Activated CD4-positive, alpha-beta T cell treated with anti-CD3 and anti-CD28 coated beads, Interleukin-2, amount 50 U/mL, for 48 hours (primary cell): ENCODE data around the gene TTC7B.

ENCODE experiments used
- DNase-seq, 2 experiments: peaks; one replicate each; pipeline ENCODE4 v3.0.0-alpha.2; 2020

The TTC7B gene

GRCh38 chr14:90733139-90733808 lies 83.0 kb downstream of the TTC7B start:
- DNase-seq, result no peak

DNA sequence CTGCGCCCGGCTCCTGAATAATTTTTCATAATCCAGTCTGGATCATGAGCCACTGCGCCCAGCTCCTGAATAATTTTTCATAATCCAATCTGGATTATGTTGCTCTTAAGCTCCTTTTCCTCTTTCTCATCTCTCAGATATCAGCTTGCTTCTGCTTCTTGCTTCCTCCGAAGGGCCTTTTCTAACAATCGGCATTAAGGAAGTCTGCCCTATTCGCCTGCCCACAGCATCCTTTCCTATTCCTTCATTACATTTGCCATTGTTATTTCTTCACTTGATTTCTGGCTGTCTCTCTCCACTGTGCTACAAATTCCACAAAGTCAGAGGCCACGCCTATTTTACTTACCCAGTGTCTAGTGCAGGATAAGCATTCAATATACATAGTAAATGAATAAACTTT lies 83.5 kb downstream of the TTC7B start:
- no peak for DNase-seq

DNA sequence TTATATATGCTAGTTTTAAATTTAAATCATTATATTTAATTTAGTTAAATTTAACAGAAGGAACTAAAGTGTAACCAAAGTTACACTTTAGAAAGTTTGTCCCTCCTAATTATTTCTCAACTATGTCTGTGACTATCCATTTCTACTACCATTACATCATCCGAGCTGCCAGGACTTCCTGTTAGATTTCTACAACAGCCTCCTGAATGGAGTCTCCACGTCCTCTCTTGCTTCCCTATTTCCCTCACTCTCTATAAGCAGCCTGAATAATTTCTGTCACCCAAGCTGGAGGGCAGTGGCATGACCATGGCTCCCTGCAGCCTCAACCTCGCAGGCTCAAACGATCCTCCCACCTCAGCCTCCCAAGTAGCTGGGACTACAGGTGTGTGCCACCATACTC lies 84.1 kb downstream of the TTC7B start:
- DNase-seq, result no peak

DNA sequence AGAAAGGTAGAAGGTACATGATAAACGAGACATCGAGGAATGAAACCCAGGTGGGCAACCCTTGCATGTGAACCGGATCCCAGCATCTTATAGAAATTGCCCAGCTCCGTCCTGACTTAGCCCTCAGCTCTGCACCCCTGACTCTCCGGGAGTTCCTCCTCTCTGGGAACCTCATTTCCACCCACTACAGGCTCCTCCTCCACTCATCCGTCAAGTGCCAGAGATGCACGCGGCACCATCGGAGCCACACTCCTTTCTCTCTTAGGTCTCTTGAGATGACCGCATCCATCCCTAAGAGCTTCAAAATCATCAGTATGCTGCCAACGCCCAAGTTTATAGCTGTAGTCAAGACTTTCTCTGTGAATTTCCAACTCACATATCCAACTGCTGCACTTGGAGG lies 84.7 kb downstream of the TTC7B start:
- DNase-seq, result no peak

DNA sequence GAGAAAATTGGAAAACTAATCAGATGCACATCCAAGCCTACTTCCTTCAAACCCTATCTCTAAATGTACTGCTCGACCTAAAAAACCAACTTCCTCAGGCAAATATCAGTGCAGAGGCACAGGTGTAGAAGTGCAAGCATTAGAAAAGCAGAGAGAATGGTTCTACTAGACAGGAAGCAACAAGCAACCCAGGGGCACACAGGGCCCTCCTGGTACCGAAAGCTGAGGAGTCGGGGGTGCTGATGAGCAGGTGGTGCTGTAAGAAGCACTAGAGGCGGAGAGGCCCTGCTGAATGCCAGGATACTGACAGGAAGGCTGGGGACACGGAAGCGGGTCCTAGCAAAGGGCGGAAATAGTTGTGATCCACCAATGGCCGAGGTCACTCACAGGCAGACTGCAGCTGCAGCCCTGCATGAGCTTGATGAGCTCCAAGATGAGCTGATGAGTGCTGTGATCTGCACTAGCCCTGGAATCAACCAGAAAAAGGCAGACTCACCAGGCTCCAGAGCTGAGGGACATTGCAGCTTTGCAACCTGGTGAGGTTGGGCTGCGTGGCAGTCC lies 85.9 kb downstream of the TTC7B start:
- DNase-seq, result no peak

DNA sequence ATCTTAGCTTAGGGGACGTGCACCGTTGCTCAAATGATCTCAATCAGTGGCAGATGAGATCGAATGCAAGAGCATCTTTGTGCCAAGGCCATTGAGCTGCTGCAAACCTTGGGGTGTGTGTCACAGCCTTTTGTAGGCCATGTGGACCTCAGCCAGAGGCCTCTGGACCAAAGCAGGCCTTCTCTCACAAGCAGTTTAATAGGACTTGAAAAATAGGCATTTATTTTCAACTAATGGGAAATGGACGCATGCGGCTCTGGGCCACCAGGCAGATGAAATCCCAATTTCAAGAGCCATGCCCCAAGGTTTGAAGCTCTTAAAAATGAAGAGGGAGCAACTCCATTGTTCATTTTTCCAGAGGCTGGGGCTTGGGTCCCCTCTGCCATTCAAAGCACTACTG lies 87.3 kb downstream of the TTC7B start:
- no peak for DNase-seq

DNA sequence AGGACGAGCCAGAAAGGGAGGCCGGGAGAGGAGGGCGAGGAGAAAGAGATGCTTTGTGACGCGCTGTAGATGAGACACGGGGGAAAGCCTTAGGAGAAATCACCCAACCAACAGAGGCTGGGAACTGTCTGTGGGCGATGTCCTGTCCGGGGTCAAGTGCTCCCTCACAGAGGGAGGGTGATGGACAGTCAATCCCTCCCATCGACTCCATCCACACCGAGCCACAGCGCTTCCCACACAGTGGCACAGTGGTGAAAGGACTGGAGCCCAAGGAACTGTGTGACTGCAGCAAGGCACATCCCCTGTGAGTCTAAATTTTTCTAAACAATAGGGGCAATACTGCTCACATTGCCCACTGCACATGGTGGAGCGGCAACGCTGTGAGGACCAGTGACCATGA lies 89.1 kb downstream of the TTC7B start:
- no peak for DNase-seq

GRCh38 chr14:90726656-90727055 lies 89.6 kb downstream of the TTC7B start:
- DNase-seq, result no peak

DNA sequence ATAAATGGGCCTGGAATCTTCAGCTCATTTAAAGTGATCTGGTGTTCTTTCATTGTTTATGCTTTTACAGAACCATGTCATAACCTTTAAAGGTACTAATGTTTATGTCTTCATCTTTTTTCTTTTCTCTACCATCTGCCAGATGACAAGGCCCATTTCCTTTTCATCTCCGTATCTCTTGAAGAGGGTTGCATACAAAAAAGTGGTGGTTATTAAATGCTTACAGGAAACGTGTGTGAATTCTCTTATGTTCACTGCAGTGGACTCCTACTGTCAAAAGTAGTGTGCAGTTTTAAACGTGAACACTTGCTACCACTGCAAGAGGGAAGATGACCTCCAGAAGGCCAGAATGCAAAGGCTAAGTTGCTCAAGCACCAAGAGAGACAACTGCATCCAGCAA lies 91.4 kb downstream of the TTC7B start:
- DNase-seq, result no peak

DNA sequence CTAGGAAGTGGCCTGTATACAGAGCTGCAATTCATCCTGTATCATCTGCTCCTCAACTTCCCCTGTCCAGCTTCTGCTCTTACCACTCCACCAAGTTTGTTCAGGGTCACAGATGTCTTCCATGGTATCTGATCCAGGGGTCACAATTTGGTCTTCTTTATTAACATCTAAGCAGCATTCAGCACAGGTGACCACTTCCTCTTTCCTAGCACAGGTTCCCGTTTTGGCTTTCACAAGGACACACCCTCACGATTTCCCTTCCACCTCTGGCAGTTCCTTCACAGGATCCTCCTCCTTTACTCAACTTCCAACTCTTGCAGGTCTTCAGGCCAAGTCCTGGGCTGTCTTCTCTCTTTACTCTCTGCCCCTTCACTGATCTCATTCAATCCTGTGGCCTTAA lies 93.6 kb downstream of the TTC7B start:
- no peak for DNase-seq

DNA sequence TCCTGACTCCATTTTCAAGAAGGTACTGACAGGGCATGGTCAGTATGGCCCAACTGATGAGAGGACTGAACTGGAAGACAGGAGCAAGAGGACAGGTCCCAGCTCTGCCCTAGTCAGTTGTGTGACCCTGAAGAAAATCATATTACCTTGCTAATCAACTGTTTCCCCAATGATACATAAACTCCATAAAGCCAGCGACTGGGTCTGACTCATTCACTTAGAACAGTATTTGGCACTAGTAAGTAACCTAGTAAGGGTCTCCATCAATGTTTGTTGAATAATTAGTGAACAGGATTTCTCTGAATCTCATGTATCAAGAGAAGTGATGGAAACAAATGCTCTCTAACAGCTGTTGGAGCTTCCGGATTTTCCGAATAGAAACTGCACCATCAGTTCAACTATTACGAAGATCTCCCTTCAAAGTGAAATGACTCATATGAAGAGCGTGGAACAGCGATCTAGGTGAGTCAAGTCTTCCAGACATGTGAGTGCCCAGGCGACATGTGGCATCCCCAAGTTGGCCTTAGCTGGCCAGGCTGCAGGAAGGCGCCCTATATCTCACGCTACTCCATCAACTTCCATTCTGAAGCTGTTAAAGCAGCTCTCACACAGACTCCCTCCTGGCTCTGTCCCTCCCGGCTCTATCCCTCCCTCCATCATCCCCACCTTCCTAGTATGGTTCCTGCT lies 94.5 kb downstream of the TTC7B start:
- peak in 1 of 2 experiments; percentile 18 for DNase-seq

DNA sequence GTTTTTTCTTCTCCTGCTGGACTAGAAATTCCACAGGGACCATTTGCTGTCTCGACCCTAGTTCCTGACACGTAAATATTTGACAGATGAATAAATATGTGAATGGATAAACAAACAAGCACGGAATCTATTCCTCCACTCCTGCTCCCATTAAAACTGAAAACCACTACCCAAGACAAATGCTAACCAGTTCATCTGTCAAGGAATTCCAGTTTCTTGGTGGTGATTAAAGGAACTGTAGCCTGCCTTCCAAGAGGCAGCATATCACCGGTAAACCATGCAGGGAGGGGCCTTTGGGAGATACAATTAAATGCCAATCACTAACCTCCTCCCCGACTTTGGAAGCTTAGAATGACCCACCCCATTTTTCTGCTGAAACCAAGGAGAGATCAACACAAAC lies 95.4 kb downstream of the TTC7B start:
- no peak for DNase-seq

DNA sequence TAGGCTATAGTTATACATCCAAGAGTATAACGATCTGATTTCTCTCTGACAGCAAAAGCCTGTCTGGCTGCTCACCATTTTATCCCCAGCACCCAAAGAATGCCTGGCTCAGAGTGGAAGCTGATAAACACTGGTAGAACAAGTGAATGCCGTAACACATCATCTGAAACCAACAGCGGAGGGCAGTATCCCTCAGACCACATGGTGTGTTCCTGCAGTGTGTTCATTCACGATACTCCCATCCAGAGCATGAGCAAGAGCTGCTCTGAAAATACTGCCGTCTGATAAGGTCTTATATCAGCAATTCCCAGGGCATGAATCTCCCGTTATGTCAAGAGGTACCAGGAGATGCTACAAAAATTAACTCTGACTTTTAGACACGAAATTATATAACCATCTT lies 95.9 kb downstream of the TTC7B start:
- DNase-seq, result no peak

DNA sequence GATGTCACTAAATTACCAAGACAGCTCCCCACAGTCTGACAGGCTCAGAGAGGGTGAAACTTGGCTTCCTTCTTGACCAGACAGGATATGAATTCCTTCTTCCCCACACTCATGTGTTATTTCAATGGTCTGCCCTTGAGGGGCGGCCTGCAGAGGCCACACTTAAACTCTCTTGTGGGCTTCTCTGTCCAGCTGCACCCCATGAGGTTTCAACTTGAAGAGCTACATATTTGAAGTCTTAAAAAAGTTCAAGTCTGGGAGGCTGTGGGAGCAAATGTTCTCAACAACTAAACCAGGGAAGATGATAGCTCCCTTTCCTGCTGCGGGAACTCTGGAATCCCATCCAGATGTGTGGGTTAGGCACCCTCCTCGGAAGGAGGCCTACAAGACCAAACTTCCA lies 98.3 kb downstream of the TTC7B start:
- DNase-seq, result no peak

DNA sequence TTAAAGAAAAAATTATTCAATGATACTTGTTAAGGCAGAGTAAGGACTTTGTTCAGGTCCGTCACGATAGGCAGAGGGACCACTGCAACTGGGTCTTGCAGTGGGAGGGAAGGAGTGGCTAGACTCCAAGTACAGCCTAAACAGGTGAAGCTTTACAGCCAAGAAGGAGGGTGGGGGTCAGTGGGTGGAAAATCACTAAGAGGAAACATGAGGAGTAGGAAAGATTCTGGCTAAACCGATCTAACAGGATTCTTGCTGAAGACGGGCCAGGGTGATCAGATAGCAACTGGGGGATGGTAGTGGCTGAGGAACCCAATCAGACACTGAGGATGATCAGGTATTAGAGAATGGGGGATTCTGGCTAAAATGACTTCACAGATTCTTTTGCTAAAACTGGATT lies 100.2 kb downstream of the TTC7B start:
- no peak for DNase-seq

DNA sequence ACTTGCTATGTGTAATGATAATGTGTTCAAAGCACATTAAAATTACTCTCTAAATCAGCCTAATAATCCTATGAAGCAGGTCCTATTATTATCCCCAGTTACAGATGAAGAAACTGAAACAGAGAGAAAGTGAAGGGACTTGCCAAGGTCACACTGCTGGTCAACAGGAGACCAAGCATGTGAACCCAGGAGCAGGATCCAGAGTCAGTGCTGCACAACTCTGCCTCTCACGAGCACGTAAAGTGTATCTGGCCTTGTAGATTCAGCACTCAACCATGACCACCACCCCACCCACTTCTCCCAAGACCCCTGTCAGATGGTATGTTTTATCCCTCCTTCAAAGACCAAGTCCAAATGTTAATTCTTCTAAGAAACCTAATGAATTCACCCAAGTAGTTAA lies 100.7 kb downstream of the TTC7B start:
- no peak for DNase-seq

- DNase-seq, result no peak
These were observed 101.4 kb downstream of the TTC7B start for GRCh38 chr14:90714811-90715210.

- DNase-seq, result no peak
These were observed 111.4 kb downstream of the TTC7B start for GRCh38 chr14:90704738-90705392.

DNA sequence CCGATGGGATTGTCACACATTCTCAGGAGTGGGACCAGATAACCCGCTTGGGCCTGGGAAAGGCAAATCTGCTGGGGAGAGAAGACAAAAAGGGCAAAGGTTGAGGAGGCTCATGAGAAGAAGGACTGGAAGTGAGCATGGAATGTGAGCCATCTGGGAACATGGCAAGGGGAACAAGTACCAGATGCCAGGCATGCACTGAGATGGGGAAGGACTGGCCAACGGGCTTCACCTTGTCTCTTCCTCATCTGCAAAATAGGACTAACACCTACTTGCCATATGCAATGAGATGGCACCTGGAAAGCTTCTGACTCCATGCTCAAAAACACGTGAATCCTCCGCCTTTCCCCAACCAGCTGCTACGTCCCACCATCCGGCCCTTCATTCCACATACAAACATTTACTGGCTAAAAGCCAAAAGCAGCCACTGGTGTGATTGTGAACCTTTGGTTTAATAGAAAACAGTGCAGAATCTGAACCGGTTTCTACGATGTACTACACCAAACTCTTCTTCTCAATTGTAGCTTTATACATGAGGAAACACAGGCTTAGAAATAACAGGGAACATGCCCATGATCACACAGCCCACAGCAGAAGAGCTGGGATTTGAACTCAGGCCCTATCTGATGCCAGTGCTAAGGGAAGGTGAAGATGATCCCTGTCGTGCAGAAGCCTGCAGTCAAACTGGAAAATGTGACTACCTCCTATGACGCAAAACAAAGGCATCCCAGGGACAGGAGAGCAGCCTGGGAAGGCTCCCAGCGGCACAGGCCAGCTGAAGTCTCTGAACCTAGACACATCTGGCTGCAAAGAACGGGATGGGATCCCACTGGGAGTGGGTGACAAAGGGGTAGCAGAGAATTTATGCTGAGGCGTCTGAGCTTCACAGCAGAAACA lies 112.1 kb downstream of the TTC7B start:
- no peak for DNase-seq

DNA sequence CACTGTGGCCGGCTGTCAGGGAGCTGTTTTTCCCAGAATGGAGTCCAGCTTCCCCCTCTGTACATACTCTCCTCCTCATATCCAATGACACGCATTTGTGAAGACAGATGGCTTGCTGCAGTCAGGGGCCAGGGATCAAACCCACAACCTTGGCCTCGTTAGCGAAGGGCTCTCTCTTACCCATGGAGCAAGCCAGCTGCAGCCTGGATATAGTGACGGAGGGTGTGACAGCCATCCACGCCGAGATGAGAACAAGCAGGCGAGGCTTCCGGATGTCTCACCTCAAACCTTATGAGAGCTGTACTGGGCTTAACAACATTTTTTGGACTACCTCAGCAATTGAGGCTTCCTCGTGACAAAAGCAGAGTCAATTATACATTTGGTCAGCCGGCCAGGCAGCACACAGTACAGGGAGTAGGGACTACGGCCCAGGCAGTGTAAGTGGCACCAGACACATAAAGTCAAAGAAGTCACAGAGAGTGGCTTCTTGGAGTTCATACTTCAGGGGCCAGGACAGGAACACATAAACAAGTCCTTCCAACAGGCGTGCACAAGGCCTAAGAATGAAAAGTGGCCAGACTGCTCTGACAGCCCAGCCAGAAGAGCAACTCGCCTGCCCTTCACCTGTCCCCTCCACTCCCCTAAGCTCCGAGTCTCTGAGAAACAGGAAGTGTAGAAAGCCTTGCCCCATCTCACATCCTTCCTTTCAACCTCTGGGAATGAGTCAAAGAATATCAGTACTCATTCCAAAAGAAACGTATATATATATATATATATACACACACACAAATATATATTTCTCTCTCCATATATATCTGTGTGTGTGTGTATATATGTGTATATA lies 115.1 kb downstream of the TTC7B start:
- no peak for DNase-seq

DNA sequence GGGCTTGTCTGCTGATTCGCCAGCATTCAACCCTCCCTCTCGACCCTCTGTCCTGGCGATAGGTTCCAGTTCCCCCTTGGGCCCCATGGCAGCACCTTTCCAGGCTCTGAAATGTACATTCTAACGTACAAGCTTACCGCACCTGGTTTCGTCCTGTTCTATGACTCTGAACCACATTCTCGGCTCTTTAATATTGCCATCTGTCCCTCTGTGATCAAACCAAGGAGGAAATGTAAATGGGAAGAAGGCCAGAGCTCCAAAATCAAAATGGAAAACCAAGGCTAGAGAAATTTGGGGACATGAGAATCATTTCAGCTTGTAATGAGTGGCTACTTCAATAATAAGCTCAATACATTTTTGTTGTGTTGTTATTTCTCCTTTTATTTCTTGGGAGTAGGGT lies 117.2 kb downstream of the TTC7B start:
- no peak for DNase-seq

- DNase-seq, result no peak
These were observed 117.8 kb downstream of the TTC7B start for GRCh38 chr14:90698379-90698869.
